Activated T-cell treated with anti-CD3 and anti-CD28 coated beads for 1 hour (primary cell): ENCODE results near the gene C5orf15.

Experiments used
- DNase-seq: peaks from one replicate; pipeline ENCODE4 v3.0.0-alpha.2; 2020; ENCODE audit warnings: low read depth

C5orf15 gene

DNA sequence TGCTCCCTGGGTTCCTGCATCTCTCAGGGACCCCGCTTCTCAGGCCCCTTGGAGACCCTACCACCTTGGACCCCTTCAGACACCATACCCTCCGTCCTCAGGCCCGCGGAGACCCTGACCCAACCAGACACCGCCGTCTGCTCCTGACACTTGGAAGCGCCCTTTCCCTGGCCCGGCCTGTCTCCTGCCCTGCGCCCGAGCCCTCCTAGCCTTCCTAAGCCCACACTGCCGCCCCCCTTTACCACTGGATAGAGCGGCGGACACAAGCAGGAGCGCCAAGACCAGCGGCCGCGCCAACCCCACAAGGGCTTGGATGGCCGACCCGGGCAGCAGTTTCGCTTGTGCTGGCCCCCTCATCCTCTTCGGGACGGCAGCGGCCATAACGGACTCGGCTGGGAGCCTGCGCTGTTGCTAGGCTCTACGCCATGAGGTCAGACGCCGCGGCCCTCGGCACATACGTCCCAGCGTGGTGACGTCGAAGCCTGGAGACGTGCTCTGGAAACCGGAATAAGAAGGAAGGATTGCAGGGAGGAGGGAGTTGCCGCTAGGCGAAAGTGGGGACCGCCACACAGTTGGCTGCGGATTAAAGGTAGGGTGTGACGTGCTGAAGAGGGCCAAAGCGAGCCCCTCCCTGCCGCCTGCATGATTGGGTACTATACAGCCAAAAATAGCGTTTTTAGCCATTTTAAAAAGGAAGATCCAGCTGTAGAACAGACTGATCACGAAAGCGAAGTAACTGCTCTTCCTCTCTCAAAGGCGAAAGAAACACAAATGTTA, at the start of gene C5orf15:
TSS of gene C5orf15 (minus strand) at position 422 of the 777 bp plus-strand sequence. CDS start at position 381, 41 bp downstream.
- peak; percentile 75 for DNase-seq

DNA sequence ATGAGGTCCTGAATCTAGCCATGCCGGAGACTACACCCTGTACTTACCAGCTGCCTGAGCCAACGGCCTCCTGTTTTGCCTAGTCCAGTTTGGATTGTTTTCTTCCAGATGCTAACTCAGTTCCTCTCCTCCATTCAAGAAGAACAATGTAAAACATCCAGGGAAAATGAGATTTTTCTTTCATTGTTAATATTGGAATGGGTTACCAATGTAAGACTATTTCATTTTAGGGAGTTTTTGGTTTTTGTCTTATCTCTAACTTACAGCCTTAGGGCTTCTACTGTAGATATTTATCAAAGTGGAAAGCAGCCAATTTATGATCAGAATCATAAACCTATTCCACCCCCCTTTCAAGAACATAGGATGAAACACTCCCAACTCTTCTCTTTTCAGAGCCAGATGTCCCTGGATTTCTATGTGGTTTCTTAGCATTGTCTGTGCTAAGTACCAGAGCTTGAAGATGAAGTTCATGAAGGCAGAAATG, 39.9 kb upstream of the C5orf15 start:
- no peak for DNase-seq

DNA sequence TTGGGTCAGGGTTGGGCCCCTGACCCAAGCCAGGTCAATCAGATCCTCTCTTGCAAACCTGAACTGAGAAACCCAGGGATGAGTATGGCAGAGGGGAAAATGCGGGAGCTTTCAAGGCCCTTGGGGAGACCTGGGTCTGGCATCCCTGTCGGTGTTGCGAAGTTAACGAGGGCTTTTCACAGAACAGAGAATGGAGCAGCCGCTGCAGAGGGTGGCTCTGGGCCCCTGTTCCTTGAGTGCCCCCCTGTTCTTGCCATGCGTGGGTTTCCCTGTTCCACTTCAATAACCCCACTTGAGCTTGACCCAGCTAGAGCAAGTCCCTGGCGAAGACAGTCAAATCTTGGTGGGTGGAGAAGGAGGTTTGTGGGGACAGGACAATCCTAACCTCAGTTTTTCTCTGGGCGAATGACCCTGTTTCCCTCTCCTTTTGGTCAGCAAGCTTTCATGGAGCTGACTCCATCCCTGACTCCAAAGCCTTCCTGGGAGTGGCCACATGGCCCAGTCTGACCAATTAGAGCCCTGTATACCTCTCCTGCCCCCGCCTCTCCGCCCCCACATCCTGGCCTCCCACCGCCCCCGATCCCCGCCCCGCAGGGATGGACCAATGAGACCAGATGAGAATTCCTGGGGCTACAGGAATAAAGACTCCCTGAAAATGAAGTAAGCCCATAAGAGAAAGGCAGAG, 39.3 kb upstream of the C5orf15 start:
- DNase-seq = no peak

GRCh38 chr5:134006115-134006514, 37.7 kb upstream of the C5orf15 start:
- DNase-seq = no peak

- DNase-seq = no peak
These were observed 37.1 kb upstream of the C5orf15 start for GRCh38 chr5:134005417-134006061.

DNA sequence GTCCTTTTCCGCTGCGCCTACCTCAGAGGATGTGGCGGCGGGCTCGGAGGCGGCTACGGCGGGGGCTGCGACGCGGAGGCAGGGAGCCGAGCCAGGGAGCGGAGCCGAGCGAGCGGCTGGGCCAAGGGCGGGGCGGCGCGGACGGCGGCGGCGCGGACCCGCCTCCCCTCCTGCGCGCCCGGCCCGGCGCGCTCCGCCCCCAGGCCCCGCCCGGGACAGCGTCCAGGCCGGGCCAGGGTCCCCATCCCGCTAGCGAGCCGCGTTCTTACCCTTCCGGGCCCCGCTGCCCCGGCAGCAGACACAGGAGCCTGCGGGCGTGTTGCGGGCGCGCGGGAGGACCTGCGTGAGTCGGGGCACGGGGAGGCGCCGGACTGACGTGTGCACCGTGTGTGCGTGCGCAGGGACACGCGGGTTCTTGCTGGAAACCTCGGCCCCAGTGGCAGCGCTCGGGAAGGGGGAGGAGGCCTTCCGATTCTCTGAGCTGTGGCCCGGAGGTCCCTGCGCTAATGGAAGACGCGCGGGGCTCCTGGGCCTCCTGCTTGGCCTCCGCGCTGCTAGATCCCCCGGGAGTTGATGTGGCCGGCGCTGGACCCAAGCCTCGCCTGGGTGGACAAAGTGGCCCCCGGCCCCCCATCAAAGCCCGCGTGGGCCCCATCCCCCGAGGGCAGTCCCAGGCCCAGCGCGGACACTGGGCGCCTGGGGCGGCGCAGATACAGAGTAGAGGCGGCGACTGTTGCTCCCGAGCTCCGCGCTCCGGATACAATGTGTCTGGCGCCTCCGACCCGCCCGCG, 36.4 kb upstream of the C5orf15 start, which contains the start of gene VDAC1:
TSS of gene VDAC1 (minus strand) at position 350 of the 791 bp plus-strand sequence. CDS start 11,963 bp downstream, outside the sequence.
- DNase-seq = peak; percentile 67

GRCh38 chr5:134003817-134004625, 35.6 kb upstream of the C5orf15 start:
- DNase-seq = peak; percentile 20

GRCh38 chr5:134003064-134003816, 34.8 kb upstream of the C5orf15 start:
- DNase-seq = no peak

DNA sequence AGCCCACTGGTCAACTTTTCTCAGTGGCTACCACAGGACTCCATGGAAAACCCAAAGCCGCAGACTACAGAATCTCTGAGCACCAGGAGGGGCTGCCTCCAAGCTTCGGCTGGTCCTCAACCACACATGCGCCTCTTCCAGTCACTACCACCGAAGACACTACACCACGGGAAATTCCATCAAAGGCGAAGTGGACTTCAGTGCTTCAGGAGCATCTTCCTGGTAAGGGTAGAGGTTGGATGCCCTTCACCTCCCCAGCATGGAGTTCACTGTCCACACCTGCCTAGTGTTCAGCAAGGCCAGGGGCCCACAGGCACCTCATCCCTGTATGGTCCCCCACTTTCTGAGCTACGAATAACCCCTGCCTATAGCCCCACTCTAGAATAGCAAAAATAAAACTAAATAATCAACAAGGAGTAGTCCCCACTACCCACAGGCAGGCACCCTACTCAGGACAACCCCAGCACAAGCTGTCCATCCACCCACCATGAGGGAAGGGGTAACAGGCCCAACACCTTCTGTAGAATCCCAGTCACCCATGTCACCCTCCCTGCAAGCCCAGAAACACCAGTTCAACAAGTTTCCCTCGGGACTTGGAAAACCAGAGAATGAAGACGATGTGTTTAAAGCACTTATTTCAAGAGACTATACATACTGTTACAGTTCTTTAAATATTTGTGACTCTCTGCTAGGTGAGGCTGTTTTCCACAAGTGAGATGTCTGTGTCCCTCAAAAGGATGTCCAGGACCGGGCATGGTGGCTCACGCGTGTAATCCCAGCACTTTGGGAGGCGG, 33.7 kb upstream of the C5orf15 start:
- no peak for DNase-seq

DNA sequence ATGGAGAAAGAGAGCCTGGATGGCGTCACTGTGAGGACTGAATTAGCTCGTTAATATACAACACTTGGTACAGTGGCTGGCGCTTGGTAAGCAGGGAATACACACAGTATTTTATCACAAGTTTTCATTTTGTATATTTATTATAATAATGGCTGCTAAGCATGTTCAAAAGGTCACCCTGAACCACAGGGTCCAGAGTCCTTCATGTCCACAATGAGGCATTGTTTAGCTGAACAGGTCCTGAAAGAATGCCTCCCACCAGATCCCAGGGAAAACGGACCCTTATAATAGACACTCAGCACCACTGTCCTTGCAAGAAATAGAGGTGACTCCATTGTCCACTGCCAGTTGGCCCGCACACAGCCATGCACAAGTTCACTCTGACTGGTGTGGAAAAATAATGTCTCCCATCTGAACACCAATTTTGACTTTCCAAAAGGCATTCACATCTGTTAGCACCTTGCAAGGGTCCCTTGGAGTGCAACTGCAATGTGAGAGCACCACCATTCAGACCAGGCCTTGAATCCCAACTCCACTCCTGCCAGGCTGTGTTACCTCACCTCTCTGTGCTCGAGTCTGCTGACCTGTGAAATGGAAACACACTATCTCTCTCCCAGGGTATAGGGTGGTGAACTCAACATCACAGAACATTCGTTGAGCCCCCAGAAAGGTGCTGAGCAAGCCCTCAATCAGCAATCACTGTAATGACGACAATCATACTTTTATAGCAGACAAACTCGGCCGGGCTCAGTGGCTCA, 32.5 kb upstream of the C5orf15 start:
- DNase-seq = no peak

- DNase-seq = no peak
These were observed 31.7 kb upstream of the C5orf15 start for GRCh38 chr5:134000091-134000511.

- DNase-seq = no peak
These were observed 30.4 kb upstream of the C5orf15 start for GRCh38 chr5:133998807-133999206.

- no peak for DNase-seq
These were observed 29.6 kb upstream of the C5orf15 start for GRCh38 chr5:133998042-133998441.

GRCh38 chr5:133996683-133997252, 28.3 kb upstream of the C5orf15 start:
- DNase-seq = no peak

GRCh38 chr5:133995883-133996563, 27.6 kb upstream of the C5orf15 start:
- DNase-seq = no peak

DNA sequence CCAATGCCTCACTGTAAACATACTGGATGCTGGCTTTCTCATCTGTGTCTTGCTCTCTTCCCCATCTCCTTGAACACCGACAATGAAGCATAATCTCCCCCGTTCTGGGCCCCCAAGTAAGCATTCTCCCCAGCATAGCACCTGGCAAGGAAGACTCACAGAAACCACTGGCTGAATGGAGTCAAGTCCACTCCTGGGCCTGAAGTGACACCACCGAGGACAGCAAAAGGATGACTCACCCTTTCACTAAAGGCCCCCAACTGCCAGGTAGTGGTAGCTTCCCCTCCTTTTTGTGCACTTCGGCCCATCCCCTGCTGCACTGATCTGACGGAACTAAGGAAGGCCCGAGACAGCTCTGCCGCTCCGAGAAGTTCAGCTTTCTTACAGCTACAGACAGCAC, 26.9 kb upstream of the C5orf15 start:
- no peak for DNase-seq

- no peak for DNase-seq
These were observed 26.5 kb upstream of the C5orf15 start for GRCh38 chr5:133994990-133995333.
